GM12878 (cell line): Measurements from ENCODE around the gene OSCP1. TPM values are rescaled to one million over a fixed set of nuclear protein-coding genes. Genes with fewer than 3 reads are reported as not detected.

ENCODE experiments used
- ATAC-seq: fragments of 200-7000 bp; cut with Tn5 transposase; 3 replicates; pipeline ENCODE4 v1.9.1; 2020; ENCODE audit warnings: mild to moderate bottlenecking, moderate library complexity
- BruUV-seq: library from RNA; stranded (reverse); fragments of 400-500 nt; replicated peaks from 2 replicates; lab custom pipeline; 2021; lab: Mats Ljungman, UMichigan
- CTCF ChIA-PET: fragments of 300-600 bp; sonication (Branson Sonifier 250); formaldehyde crosslinking; extraction: SDS; loops from one replicate; lab custom pipeline; 2021; ENCODE audit warnings: inconsistent platforms; lab: Yijun Ruan, JAX
- POLR2A ChIA-PET: fragments of 350-600 bp; formaldehyde crosslinking; extraction: SDS; loops from one replicate; lab custom pipeline; 2021; ENCODE audit warnings: inconsistent platforms; lab: Charles Lee
- RAD21 ChIA-PET: fragments of 300-600 bp; sonication (Branson Sonifier 250); formaldehyde crosslinking; loops from one replicate; lab custom pipeline; 2023; ENCODE audit warnings: antibody characterized with exemption; ENCODE audit not compliant: unreplicated experiment; lab: Charles Lee
- SMC1A ChIA-PET: fragments of 300-600 bp; sonication (Branson Sonifier 250); formaldehyde crosslinking; loops from one replicate; lab custom pipeline; 2023; ENCODE audit not compliant: unreplicated experiment, uncharacterized antibody; lab: Charles Lee
- DNase-seq: peaks from one replicate; pipeline ENCODE4 v3.0.0-alpha.2; 2011; ENCODE audit warnings: low read depth, low spot score
- FAIRE-seq: peaks from 3 replicates; lab custom pipeline; 2011; peaks lifted over from hg19 to GRCh38; lab: Jason Lieb, UNC
- H2AFZ ChIP-seq: 2 replicates; pipeline ENCODE4 v1.6.0; 2011; ENCODE audit warnings: low read depth, low read length, control low read depth; ENCODE audit not compliant: control insufficient read depth
- H3K27ac ChIP-seq: 2 replicates; pipeline ENCODE4 v1.5.1; 2011; ENCODE audit warnings: control low read depth; ENCODE audit not compliant: control insufficient read depth, insufficient read depth
- H3K27me3 ChIP-seq, 2 experiments: replicated peaks in 1 of 2; 2 replicates each; pipeline versions ENCODE4 v1.6.0 to v1.6.1; 2011; ENCODE audit warnings: low read length in 1 of 2; ENCODE audit not compliant: control insufficient read depth in 2 of 2, insufficient read depth in 2 of 2
- H3K36me3 ChIP-seq, 2 experiments: 2 replicates each; pipeline ENCODE4 v1.5.1; 2011; ENCODE audit warnings: low read length in 1 of 2; ENCODE audit not compliant: control insufficient read depth in 2 of 2, insufficient read depth in 2 of 2
- H3K4me1 ChIP-seq: 2 replicates; pipeline ENCODE4 v1.6.1; 2011; ENCODE audit warnings: mild to moderate bottlenecking, low read length, moderate library complexity, mixed read lengths; ENCODE audit not compliant: control insufficient read depth, insufficient read depth
- H3K4me2 ChIP-seq: 2 replicates; pipeline ENCODE4 v1.6.0; 2011; ENCODE audit warnings: control low read depth; ENCODE audit not compliant: control insufficient read depth, insufficient read depth
- H3K4me3 ChIP-seq: fragments of 200-600 bp; sonication (generic); 2 replicates; pipeline ENCODE4 v1.5.1; 2016
- H3K79me2 ChIP-seq: 2 replicates; pipeline ENCODE4 v1.6.0; 2011; ENCODE audit warnings: low read length; ENCODE audit not compliant: control insufficient read depth, insufficient read depth
- H3K9ac ChIP-seq: 2 replicates; pipeline ENCODE4 v1.8.0; 2011; ENCODE audit warnings: low read length, control low read depth, mixed read lengths; ENCODE audit not compliant: control insufficient read depth, insufficient read depth
- H3K9me3 ChIP-seq: replicated peaks from 3 replicates; pipeline ENCODE4 v1.5.1; 2011; ENCODE audit warnings: mild to moderate bottlenecking, low read length; ENCODE audit not compliant: control insufficient read depth, insufficient read depth
- H4K20me1 ChIP-seq: 2 replicates; pipeline ENCODE4 v1.6.0; 2011; ENCODE audit not compliant: control insufficient read depth, insufficient read depth
- ATF7 ChIP-seq: fragments of 450-650 bp; IDR thresholded peaks from 2 replicates; pipeline ENCODE4 v1.6.1; 2016; ENCODE audit warnings: low read depth, mild to moderate bottlenecking
- BCL3 ChIP-seq: IDR thresholded peaks from 2 replicates; pipeline ENCODE4 v1.6.1; 2011; ENCODE audit warnings: borderline replicate concordance, low read depth, mild to moderate bottlenecking, moderate library complexity, low read length; ENCODE audit not compliant: insufficient read depth, poor library complexity, severe bottlenecking
- CBFB ChIP-seq: IDR thresholded peaks from 2 replicates; pipeline ENCODE4 v1.6.1; 2016; ENCODE audit warnings: antibody characterized with exemption, low read depth
- RUNX3 ChIP-seq: IDR thresholded peaks from 2 replicates; pipeline ENCODE4 v1.6.1; 2012; ENCODE audit warnings: low read length, inconsistent platforms
- WGBS: methylation state at CpG from one replicate; pipeline ENCODE4 v1.1.6; 2016; ENCODE audit warnings: low lambda C conversion rate; ENCODE audit not compliant: insufficient replicate concordance, insufficient coverage; ENCODE audit errors: missing lambda C conversion rate; 5-methylcytosine and 5-hydroxymethylcytosine counted together
- in situ Hi-C: fragments of 300-500 bp; cut with MboI; formaldehyde crosslinking; loops from 9 replicates; pipeline ENCODE4 v1.14.3; 2018; ENCODE audit warnings: mixed read lengths
- intact Hi-C: fragments of 100-400 bp; cut with micrococcal nuclease; formaldehyde crosslinking; loops from one replicate; pipeline ENCODE4 v1.14.2; 2022; ENCODE audit not compliant: unreplicated experiment
- polyA plus RNA-seq, 11 experiments: library from polyadenylated mRNA; depleted of rRNA in 4 of 11; unstranded in 6 of 11; stranded (reverse) in 5 of 11; fragments of >200 nt; fragmentation: Nextera tagmentation in 4 of 11; fragmentation: Illumina TruSeq in 1 of 11; extraction: Ambion mirVana in 4 of 11; extraction: Trizol in 1 of 11; gene quantifications; 1 replicate in 1 of 11; 2 replicates in 10 of 11; pipeline versions ENCODE4 v1.2.1 to v1.2.3, GENCODE V29; 2011 to 2016; ENCODE audit warnings: inconsistent platforms in 2 of 11, missing spikeins in 2 of 11, low read depth in 1 of 11
- total RNA-seq, 4 experiments: library from RNA; depleted of rRNA in 3 of 4; stranded (reverse); fragments of >200 nt in 3 of 4; fragmentation: Illumina TruSeq in 1 of 4; extraction: Trizol in 1 of 4; gene quantifications; 2 replicates each; pipeline versions ENCODE4 v1.2.1 to v1.2.3, GENCODE V29; 2013 to 2021

The OSCP1 gene
- total and polyA plus RNA-seq, 10 of the 15 experiments (the other 5 are each of a cell fraction or from before 2014, with no cell fraction given) = 1.8 to 5.9 (median 3.0) TPM

GRCh38 chr1:36464605-36465393, 14.5 kb upstream of the OSCP1 start:
- WGBS = 16% methylated on average over 13 of the region's 13 CpGs
- peaks cover 4 to 13% of the 10 kb centered on the region in 2 experiments for H3K36me3 ChIP-seq
- peak overlapping the region; percentile 91 for H2AFZ ChIP-seq
- DNase-seq (no peak), FAIRE-seq (no peak), ATAC-seq (peak; percentile 78)
- ChIA-PET POLR2A (interaction anchor here (0.5 to 1.9 kb wide), 6 partner anchors 9 to 1333 kb away, joined by 3 to 11 read pairs (median 4); partner anchors contain the start of genes LSM10 and OSCP1), RAD21 (interaction anchor here (1.0 to 1.3 kb wide), 2 partner anchors 10 to 158 kb away, joined by 4 to 7 read pairs; no protein-coding TSS in a partner anchor), CTCF (interaction anchor here (0.9 to 2.3 kb wide), 5 partner anchors 9 to 96 kb away, joined by 3 to 9 read pairs (median 4); partner anchors contain the start of genes LSM10 and OSCP1), SMC1A (interaction anchor here (1.3 kb wide), 1 partner anchor 315 kb away, joined by 3 read pairs; the partner anchor contains the start of gene TRAPPC3)
- H3K9me3 ChIP-seq = no peaks in the 10 kb centered on the region
- peaks cover 17% of the 10 kb centered on the region for H3K79me2 ChIP-seq
- H3K4me2 ChIP-seq = peak overlapping the region; percentile 97
- in situ Hi-C loops = no loop called here
- no peaks in the 10 kb centered on the region for H3K27me3 ChIP-seq
- H3K4me1 ChIP-seq = no peaks in the 10 kb centered on the region
- BruUV-seq = TSS peak; percentile 99
- peak overlapping the region; percentile 79 for H3K9ac ChIP-seq
- H4K20me1 ChIP-seq = no peaks in the 10 kb centered on the region
- 0 out of 2 replicates have a peak, but pooled peaks have one; percentile 5 for TF ChIP-seq CBFB
- peak; percentile 15; the same call in 1 of the 2 replicates for TF ChIP-seq ATF7
- TF ChIP-seq BCL3 = no peak
- peak; percentile 1; the same call in 1 of the 2 replicates for TF ChIP-seq RUNX3
- H3K4me3 ChIP-seq = peak overlapping the region; percentile 87
- H3K27ac ChIP-seq = peak overlapping the region; percentile 85
- intact Hi-C loops = no loop called here
